Small intestine (tissue), 7 donors: ENCODE measurements around the gene ST7. TPM values are rescaled to one million over a fixed set of nuclear protein-coding genes. Genes with fewer than 3 reads are reported as not detected.

ENCODE experiments used
- DNase-seq, 2 donors: peaks; one replicate each; pipeline versions ENCODE4 v3.0.0 to v3.0.0-alpha.2; 2013
- FAIRE-seq: peaks from 2 replicates; lab custom pipeline; 2012; peaks lifted over from hg19 to GRCh38; lab: Jason Lieb, UNC
- H3K27ac ChIP-seq, 3 donors: one replicate each; pipeline ENCODE4 v1.5.1; 2013; ENCODE audit warnings: low read length in 2 of 3, mild to moderate bottlenecking in 2 of 3, control low read depth in 1 of 3, inconsistent platforms in 1 of 3, low read depth in 1 of 3, moderate library complexity in 1 of 3
- H3K27me3 ChIP-seq, 3 donors: one replicate each; pipeline ENCODE4 v1.6.1; 2013; ENCODE audit warnings: low read length in 3 of 3, inconsistent platforms in 1 of 3; ENCODE audit not compliant: control insufficient read depth in 3 of 3, insufficient read depth in 3 of 3
- H3K36me3 ChIP-seq, 3 donors: one replicate each; pipeline ENCODE4 v1.6.1; 2013; ENCODE audit warnings: low read length in 3 of 3, inconsistent platforms in 1 of 3, low read depth in 1 of 3, mild to moderate bottlenecking in 1 of 3, moderate library complexity in 1 of 3; ENCODE audit not compliant: control insufficient read depth in 3 of 3, insufficient read depth in 2 of 3
- H3K4me1 ChIP-seq, 3 donors: one replicate each; pipeline ENCODE4 v1.6.1; 2013; ENCODE audit warnings: low read length in 2 of 3, inconsistent platforms in 1 of 3, low read depth in 1 of 3, mild to moderate bottlenecking in 1 of 3, moderate library complexity in 1 of 3; ENCODE audit not compliant: control insufficient read depth in 3 of 3, insufficient read depth in 2 of 3
- H3K4me3 ChIP-seq, 3 donors: one replicate each; pipeline ENCODE4 v1.5.1; 2013; ENCODE audit warnings: low read length in 3 of 3, control low read depth in 1 of 3, inconsistent platforms in 1 of 3, low read depth in 1 of 3, mild to moderate bottlenecking in 1 of 3, moderate library complexity in 1 of 3
- H3K9me3 ChIP-seq, 2 donors: one replicate each; pipeline ENCODE4 v1.6.1; 2013; ENCODE audit warnings: low read depth in 1 of 2, low read length in 1 of 2; ENCODE audit not compliant: control insufficient read depth in 2 of 2, insufficient read depth in 1 of 2
- WGBS, 3 donors: extraction: QIAGEN DNeasy Blood & Tissue Kit; methylation state at CpG; one replicate each; pipeline ENCODE4 v1.1.7; 2013; 5-methylcytosine and 5-hydroxymethylcytosine counted together
- polyA plus RNA-seq, 4 donors: library from polyadenylated mRNA; stranded (reverse) in 3 of 4; unstranded in 1 of 4; fragments of 200-250 nt in 3 of 4; fragments of 120-200 nt in 1 of 4; gene quantifications; one replicate each; pipeline versions ENCODE4 v1.2.1 to v1.2.3, GENCODE V29; 2013
- donor health status: healthy with polysubstance abuse.
- donor health status: control.
- donor health status: control.
- donor health status: Bipolar disorder and iron deficiency.
- donor health status: healthy.

Gene ST7
- polyA plus RNA-seq, 4 donors, result 8.3 to 27.7 (median 13.0) TPM

- WGBS, 3 donors, result 86 to 89% (median 88%) methylated on average over 4 of the region's 4 CpGs
- Histone ChIP-seq H3K4me3 (no peak overlapping the region), H3K4me1 (peaks cover 0 to 5% (median 0%) of the 10 kb centered on the region in 3 donors), H3K27me3 (no peaks in the 10 kb centered on the region), H3K36me3 (peaks cover 0 to 2% (median 1%) of the 10 kb centered on the region in 3 donors), H3K9me3 (no peaks in the 10 kb centered on the region), H3K27ac (no peak overlapping the region)
- FAIRE-seq (no peak), DNase-seq (no peak)
Measured at GRCh38 chr7:117096330-117096729, 143.0 kb downstream of the ST7 start.

DNA sequence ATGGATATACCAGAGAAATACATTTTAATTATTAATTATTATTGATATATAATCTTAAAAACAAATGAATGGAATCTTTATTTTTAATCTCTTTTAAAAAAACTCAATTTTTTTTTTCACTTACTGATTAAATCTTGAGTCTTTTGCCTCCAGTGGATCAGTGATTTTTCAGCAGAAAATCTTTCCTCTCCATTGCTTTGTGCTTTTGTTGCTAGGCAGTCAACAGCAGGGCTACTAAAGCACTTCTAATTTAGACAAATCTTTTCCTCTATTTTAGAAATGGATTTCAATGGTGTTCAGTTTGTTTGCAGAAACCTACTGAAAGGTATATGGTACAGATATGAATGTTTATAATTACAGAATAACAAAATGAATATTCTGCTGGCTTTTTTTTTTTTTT is 143.6 kb downstream of the ST7 start:
- no peak for FAIRE-seq

GRCh38 chr7:117097860-117098259 is 144.6 kb downstream of the ST7 start:
- no peak overlapping the region for H3K27ac ChIP-seq
- 86 to 91% (median 88%) methylated on average over 5 of the region's 5 CpGs for WGBS, 3 donors
- no peak for DNase-seq

More for the DNA sequence above, 143.6 kb downstream of the ST7 start:
- H3K27ac ChIP-seq, result no peak overlapping the region
- H3K4me1 ChIP-seq, result peaks cover 0 to under 1% (median 0%) of the 10 kb centered on the region in 3 donors
- H3K9me3 ChIP-seq, result no peaks in the 10 kb centered on the region
- peaks cover 0 to 2% (median 1%) of the 10 kb centered on the region in 3 donors for H3K36me3 ChIP-seq
- H3K4me3 ChIP-seq, result no peak overlapping the region
- DNase-seq, result no peak
- H3K27me3 ChIP-seq, result no peaks in the 10 kb centered on the region

DNA sequence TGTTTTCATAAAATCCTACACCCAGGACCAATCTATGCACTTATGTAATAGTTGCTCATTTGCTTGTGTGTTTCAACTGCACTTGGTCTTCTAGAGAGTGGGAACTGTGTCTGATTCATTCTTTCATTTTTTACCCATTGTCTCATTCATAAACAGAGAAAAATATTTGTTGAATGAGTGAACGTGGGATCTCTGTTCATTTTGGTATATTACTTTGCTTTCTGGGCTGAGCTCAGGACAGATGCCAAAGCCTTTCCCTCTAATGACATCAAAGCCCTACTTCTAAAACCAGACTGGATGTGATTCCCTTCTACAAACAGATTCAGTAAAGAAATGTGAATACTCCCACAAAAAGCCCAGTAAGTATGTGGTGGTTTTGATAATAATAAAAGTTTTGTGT is 145.2 kb downstream of the ST7 start:
- FAIRE-seq, result no peak
- 52 to 76% (median 73%) methylated on average over 1 of the region's 1 CpG for WGBS, 3 donors
- no peaks in the 10 kb centered on the region for H3K9me3 ChIP-seq

More at GRCh38 chr7:117097860-117098259, 144.6 kb downstream of the ST7 start:
- H3K27me3 ChIP-seq, result no peaks in the 10 kb centered on the region
- H3K9me3 ChIP-seq, result no peaks in the 10 kb centered on the region
- no peak overlapping the region for H3K4me3 ChIP-seq
- peaks cover 0 to 2% (median 1%) of the 10 kb centered on the region in 3 donors for H3K36me3 ChIP-seq
- FAIRE-seq, result no peak
- no peaks in the 10 kb centered on the region for H3K4me1 ChIP-seq

GRCh38 chr7:117101026-117101425 is 147.7 kb downstream of the ST7 start:
- no peak overlapping the region for H3K27ac ChIP-seq
- WGBS, 3 donors, result 86 to 90% (median 90%) methylated on average over 2 of the region's 2 CpGs
- no peaks in the 10 kb centered on the region for H3K9me3 ChIP-seq
- DNase-seq, result no peak
- no peaks in the 10 kb centered on the region for H3K4me1 ChIP-seq
- H3K36me3 ChIP-seq, result peaks cover 0 to 9% (median 1%) of the 10 kb centered on the region in 3 donors
- FAIRE-seq, result no peak
- H3K4me3 ChIP-seq, result no peak overlapping the region
- H3K27me3 ChIP-seq, result no peaks in the 10 kb centered on the region

More for the DNA sequence above, 145.2 kb downstream of the ST7 start:
- H3K36me3 ChIP-seq, result peaks cover 0 to 2% (median 1%) of the 10 kb centered on the region in 3 donors
- no peaks in the 10 kb centered on the region for H3K4me1 ChIP-seq
- H3K4me3 ChIP-seq, result no peak overlapping the region
- DNase-seq, result no peak
- H3K27ac ChIP-seq, result no peak overlapping the region
- H3K27me3 ChIP-seq, result no peaks in the 10 kb centered on the region

DNA sequence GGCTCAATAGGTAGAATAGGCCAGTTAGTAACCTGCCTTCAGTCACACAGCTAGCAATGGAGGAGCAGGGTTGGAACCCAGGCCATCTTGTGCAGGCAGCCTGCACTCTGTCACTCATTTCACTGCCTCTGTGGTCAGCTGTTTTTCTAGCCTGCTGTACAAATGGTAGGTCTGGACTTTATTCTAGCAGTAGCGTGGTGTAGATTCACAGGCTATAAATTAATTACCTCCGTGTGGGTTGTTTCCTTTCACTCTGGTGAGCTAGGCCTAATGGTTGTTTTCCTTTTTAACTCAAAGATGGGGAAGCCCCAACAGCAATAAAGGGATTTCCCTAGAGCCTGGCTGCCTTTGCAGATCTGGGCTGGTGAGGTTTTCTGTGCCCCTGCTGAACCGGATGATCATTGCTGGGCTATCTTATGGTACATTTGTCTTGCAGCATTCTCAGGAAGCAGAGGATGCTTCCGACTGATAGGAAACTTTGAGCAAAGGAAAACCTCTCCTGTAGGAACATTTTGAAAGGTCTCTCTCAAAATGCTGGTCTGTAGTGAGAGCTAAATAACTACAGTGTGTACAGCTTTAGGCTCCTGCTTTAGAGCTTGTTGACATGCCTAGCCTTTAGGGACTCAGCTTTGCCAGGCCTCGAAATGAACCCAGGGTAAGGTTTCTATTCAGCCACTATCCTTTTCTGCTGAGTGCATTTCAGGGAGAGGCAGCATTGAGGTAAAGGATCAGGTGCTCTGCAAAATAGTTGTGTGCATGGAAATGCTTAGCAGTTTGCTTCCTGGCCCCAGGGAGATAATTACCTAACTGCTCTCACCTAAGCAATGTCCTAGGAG is 157.4 kb downstream of the ST7 start:
- 13 to 35% (median 19%) methylated on average over 5 of the region's 5 CpGs for WGBS, 3 donors
- DNase-seq (peak; percentile 73 to 88), FAIRE-seq (no peak)
- Histone ChIP-seq H3K27me3 (no peaks in the 10 kb centered on the region), H3K9me3 (no peaks in the 10 kb centered on the region), H3K4me1 (peaks cover 0 to 9% (median 0%) of the 10 kb centered on the region in 3 donors), H3K27ac (peak overlapping the region in 1 of 3 donors; percentile 44), H3K36me3 (peaks cover 0 to 2% (median 0%) of the 10 kb centered on the region in 3 donors), H3K4me3 (no peak overlapping the region)

GRCh38 chr7:117111535-117111934 is 158.2 kb downstream of the ST7 start:
- Histone ChIP-seq H3K9me3 (no peaks in the 10 kb centered on the region), H3K4me3 (no peak overlapping the region), H3K4me1 (peaks cover 0 to 9% (median 0%) of the 10 kb centered on the region in 3 donors), H3K27me3 (no peaks in the 10 kb centered on the region), H3K27ac (no peak overlapping the region), H3K36me3 (peaks cover 0 to 2% (median 0%) of the 10 kb centered on the region in 3 donors)
- no peak for DNase-seq
- WGBS, 3 donors, result 48 to 83% (median 71%) methylated on average over 1 of the region's 1 CpG
- FAIRE-seq, result no peak

GRCh38 chr7:117112640-117113039 is 159.3 kb downstream of the ST7 start:
- no peak overlapping the region for H3K27ac ChIP-seq
- 86 to 97% (median 92%) methylated on average over 4 of the region's 4 CpGs for WGBS, 3 donors
- H3K9me3 ChIP-seq, result no peaks in the 10 kb centered on the region
- no peak overlapping the region for H3K4me3 ChIP-seq
- peaks cover 0 to 9% (median 0%) of the 10 kb centered on the region in 3 donors for H3K4me1 ChIP-seq
- H3K36me3 ChIP-seq, result peaks cover 0 to 2% (median 0%) of the 10 kb centered on the region in 3 donors
- DNase-seq (no peak), FAIRE-seq (no peak)
- H3K27me3 ChIP-seq, result no peaks in the 10 kb centered on the region
